ACHN (cell line): ENCODE measurements around the gene CCIN.
"Not testable (repeated sequence)": the region's sequence is repeated elsewhere in the genome, so short reads cannot be mapped to it uniquely, and the experiment has no call there.

ENCODE experiments used
- DNase-seq: peaks from one replicate; pipeline ENCODE4 v3.0.0-alpha.2; 2015
- in situ Hi-C: cut with HindIII; loops from 2 replicates; pipeline ENCODE4 v1.10.0; 2017; ENCODE audit warnings: low sequenced_read_pairs, low pct_ligation_motif_present, low pct_unique_long_range_greater_than_20kb

CCIN gene

GRCh38 chr9:36175209-36175608 is 6.0 kb downstream of the CCIN start:
- in situ Hi-C loops, DNase-seq: not testable (repeated sequence)

- DNase-seq, in situ Hi-C loops: not testable (repeated sequence)
These were observed 7.3 kb downstream of the CCIN start for GRCh38 chr9:36176496-36176895.

- no peak for DNase-seq
- in situ Hi-C loops = no loop called here
These were observed 8.4 kb downstream of the CCIN start for GRCh38 chr9:36177571-36177970.

- in situ Hi-C loops, DNase-seq: not testable (repeated sequence)
These were observed 11.1 kb downstream of the CCIN start for GRCh38 chr9:36180243-36180642.

- DNase-seq = peak; percentile 63
- in situ Hi-C loops = no loop called here
These were observed 18.2 kb downstream of the CCIN start for GRCh38 chr9:36187414-36187813.

GRCh38 chr9:36188212-36188611 is 19.0 kb downstream of the CCIN start:
- in situ Hi-C loops = no loop called here

GRCh38 chr9:36189976-36190375 is 20.8 kb downstream of the CCIN start:
- DNase-seq = peak; percentile 29
- in situ Hi-C loops = no loop called here

More at GRCh38 chr9:36188212-36188611, 19.0 kb downstream of the CCIN start:
- no peak for DNase-seq

GRCh38 chr9:36190388-36191289 is 21.5 kb downstream of the CCIN start, which contains the start of gene CLTA:
Gene CLTA, plus strand, starts transcription at chr9:36190921. Its CDS starts 136 bp downstream, at chr9:36191057.
- peak; percentile 97 for DNase-seq

GRCh38 chr9:36191290-36191645 is 22.1 kb downstream of the CCIN start:
- DNase-seq = peak; percentile 32
- in situ Hi-C loops = no loop called here

More at GRCh38 chr9:36190388-36191289, 21.5 kb downstream of the CCIN start, which contains the start of gene CLTA:
- in situ Hi-C loops = no loop called here

GRCh38 chr9:36191686-36192085 is 22.5 kb downstream of the CCIN start:
- in situ Hi-C loops = no loop called here
- DNase-seq = no peak

- DNase-seq = peak; percentile 32
- in situ Hi-C loops = no loop called here
These were observed 23.0 kb downstream of the CCIN start for GRCh38 chr9:36192196-36192595.

GRCh38 chr9:36193023-36193422 is 23.8 kb downstream of the CCIN start:
- in situ Hi-C loops = no loop called here
- no peak for DNase-seq

GRCh38 chr9:36194326-36195000 is 25.3 kb downstream of the CCIN start:
- no peak for DNase-seq
- in situ Hi-C loops = no loop called here

- in situ Hi-C loops = loop anchor here (25.0 kb wide), 1 partner anchor 157 kb away; no protein-coding TSS in a partner anchor
- DNase-seq = peak; percentile 36
These were observed 35.8 kb downstream of the CCIN start for GRCh38 chr9:36204906-36205547.

- peak; percentile 55 for DNase-seq
- in situ Hi-C loops = loop anchor here (25.0 kb wide), 1 partner anchor 155 kb away; no protein-coding TSS in a partner anchor
These were observed 37.8 kb downstream of the CCIN start for GRCh38 chr9:36207016-36207415.

- in situ Hi-C loops = loop anchor here (25.0 kb wide), 1 partner anchor 155 kb away; no protein-coding TSS in a partner anchor
- DNase-seq = no peak
These were observed 38.4 kb downstream of the CCIN start for GRCh38 chr9:36207546-36208012.

- in situ Hi-C loops = loop anchor here (25.0 kb wide), 1 partner anchor 154 kb away; no protein-coding TSS in a partner anchor
- DNase-seq = no peak
These were observed 39.5 kb downstream of the CCIN start for GRCh38 chr9:36208521-36209253.

GRCh38 chr9:36210722-36211121 is 41.5 kb downstream of the CCIN start:
- no peak for DNase-seq
- in situ Hi-C loops = loop anchor here (25.0 kb wide), 1 partner anchor 152 kb away; no protein-coding TSS in a partner anchor
